T-helper 9 cell (primary cell): ENCODE measurements around the gene DMAC2L.
"Not testable (repeated sequence)": the region's sequence is repeated elsewhere in the genome, so short reads cannot be mapped to it uniquely, and the experiment has no call there.

Experiments used
- DNase-seq: peaks from one replicate; pipeline ENCODE4 v3.0.0-alpha.2; 2020
- total RNA-seq, 2 donors: gene quantifications; one replicate each; lab custom pipeline; 2026; lab: John Stamatoyannopoulos, UW

DMAC2L gene
- 13.2 to 16.2 reads per million in 2 donors for total RNA-seq

DNA sequence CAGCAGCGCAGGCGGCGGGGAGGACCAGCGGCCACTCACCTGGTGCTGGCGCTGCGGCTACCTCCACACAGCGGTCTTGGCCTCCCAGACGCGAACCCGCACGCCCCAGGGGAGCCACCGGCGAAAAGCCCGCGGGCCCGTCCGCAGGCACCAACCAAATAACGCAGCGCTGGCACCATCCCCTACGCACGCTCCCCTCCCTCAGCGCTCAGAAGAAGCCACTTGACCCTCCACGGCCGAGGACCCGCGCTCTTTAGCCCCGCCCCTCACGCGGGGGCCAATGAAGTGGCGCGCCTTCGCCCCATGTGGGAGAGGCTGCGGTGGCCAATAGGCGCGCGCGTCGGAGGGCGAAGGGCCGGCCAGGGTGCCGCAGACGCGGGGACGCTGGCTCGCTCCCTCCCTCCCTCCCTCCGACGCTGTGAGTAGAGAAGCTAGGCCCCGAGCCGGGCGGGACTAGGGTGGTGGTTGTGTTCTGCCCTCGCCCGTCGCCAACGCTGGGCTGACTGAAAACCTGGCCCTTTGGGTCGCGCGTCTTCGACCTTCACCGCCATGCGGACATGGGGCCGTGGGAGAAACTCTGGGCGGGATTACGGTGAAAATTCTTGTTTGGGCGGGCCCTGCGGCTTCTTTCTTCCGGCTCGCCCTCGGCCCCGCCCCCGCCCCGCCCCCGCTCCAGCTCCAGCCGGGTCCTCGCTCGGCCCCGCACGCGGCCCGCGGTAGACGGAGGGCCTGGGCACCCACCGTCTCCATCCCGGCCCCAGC lies at the start of gene DMAC2L, which contains the start of gene L2HGDH:
Gene DMAC2L (plus strand): TSS at position 353 of the 762 bp plus-strand sequence. CDS start 9,164 bp downstream, outside the sequence.
Gene L2HGDH (minus strand): TSS at position 258 of the 762 bp plus-strand sequence. CDS start 79 bp downstream, at position 179.
- DNase-seq, result peak; percentile 80

DNA sequence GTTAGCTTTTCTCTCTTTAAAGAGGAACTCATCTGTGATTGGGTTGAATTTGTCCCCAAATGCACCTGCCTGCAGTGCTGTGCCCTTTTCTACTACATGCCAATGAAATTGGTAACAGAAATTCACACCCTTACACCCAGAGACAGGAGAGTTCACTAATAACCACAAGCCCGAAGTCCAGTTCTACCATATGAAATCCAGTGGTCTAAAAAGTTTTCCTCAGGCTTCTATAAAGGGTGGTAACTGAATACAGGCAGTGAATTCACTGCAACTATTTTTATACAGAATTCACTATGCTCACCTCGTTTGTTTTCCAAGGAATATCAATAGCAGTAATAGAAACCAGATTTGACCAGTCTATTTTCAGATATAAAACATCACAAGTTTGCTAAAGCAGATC lies 49.3 kb upstream of the DMAC2L start:
- no peak for DNase-seq

DNA sequence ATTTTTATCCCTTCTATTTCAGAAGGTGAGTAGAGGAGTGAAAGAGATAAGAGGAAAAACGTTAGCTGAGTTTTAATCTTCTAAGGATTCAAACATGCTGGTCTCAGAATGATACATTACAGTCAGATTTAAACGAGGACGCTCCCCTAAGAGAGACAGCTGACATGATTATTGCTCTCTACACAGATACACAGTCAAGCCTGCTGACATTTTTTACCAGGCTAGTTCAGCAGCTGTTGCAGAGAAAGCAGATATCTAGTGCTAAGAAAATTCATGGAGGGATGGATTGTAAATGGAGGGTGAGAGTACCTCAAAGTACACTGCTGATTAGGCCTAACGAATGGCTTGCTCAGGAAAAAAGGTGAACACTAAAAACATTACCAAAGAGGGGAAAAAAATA lies 48.8 kb upstream of the DMAC2L start:
- no peak for DNase-seq

DNA sequence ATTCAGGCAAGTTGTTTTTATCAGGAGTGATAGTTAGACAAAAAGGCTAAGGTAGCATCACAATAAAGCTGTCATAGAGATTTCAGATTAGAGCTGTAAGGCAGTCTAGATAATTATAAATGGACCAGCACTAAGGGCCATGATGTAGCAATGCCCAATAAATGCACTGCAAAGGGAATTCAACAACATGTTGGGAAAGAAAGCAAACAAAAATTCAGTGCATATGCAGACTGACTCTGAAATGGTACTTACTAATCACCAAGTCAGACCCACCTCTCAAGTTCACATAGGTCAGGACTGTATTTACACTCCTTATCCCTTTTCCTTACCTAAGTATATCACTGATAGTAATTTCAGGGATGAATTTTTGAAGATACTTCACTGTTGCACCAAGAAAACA lies 47.1 kb upstream of the DMAC2L start:
- no peak for DNase-seq

DNA sequence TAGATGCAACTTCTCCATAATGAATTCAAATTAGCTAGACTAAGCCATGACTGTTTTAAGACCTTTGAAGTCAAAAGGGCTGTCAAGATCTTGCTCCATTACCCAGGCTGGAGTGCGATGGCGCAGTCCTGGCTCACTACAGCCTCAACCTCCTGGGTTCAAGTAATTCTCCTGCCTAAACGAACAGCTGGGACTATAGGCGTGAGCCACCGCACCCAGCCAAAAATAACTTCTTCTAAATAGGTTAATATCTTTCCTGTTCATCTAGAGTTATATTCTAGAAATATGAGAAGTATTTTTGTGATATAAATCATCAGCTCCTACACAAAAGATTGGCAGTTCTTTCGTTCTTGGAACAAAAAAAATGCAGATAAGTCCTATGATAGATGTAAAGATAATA lies 41.2 kb upstream of the DMAC2L start:
- DNase-seq, result no peak

- DNase-seq, result no peak
These were observed 39.6 kb upstream of the DMAC2L start for GRCh38 chr14:50272498-50272897.

DNA sequence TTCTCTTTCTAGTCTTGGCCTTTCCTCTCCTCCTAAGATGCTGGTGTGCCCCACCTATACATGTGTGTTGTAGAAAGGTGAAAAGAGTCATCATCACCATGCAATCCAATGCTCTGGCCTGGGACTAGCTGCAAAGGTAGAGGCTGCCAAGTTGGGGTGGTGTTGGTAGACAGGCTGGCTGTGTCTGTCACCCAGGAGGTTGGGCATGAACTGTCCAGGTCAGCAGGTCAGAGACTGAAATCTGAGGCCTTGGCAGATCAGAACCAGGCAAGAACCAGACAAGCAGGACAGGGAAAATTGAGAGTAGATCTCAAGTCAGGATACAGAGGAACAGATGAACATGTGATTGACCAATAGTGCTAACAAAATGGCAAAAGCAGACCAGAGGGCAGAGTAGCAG lies 26.3 kb upstream of the DMAC2L start:
- no peak for DNase-seq

DNA sequence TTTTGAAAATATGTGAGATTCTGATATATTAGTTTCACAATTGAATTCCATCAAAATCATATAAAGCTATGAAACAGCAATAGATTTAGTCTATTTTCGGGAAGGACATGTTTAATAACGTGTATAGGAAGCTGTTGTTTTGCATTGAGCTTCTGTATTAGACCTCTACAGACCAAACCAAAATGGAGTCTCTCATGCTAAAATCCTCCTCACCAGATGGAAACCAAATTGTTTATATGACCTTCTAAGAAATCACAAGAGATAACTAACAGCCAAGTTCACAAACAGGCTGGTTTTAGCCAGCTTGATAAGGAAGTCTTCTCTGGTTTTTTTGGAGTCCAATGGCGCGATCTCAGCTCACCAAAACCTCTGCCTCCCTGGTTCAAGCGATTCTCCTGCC lies 24.0 kb upstream of the DMAC2L start:
- no peak for DNase-seq

GRCh38 chr14:50290306-50290705 lies 21.8 kb upstream of the DMAC2L start:
- DNase-seq, result no peak

DNA sequence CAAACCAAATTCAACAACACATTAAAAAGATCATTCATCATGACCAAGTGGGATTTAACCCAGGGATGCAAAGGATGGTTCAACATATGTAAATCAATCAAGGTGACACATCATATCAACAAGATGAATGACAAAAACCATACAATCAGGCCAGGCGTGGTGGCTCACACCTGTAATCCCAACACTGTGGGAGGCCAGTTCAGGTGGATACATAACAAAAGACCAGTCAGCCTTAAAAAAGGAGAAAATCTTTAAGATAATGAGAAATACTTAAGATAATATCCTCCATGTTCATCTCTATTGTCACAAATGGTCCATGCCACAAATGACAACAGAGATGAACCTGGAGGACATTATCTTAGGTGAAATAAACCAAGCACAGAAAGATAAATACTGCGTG lies 12.5 kb upstream of the DMAC2L start:
- no peak for DNase-seq

GRCh38 chr14:50301914-50302313 lies 10.2 kb upstream of the DMAC2L start:
- DNase-seq, result no peak

- DNase-seq, result no peak
These were observed 8.2 kb upstream of the DMAC2L start for GRCh38 chr14:50303744-50304471.

DNA sequence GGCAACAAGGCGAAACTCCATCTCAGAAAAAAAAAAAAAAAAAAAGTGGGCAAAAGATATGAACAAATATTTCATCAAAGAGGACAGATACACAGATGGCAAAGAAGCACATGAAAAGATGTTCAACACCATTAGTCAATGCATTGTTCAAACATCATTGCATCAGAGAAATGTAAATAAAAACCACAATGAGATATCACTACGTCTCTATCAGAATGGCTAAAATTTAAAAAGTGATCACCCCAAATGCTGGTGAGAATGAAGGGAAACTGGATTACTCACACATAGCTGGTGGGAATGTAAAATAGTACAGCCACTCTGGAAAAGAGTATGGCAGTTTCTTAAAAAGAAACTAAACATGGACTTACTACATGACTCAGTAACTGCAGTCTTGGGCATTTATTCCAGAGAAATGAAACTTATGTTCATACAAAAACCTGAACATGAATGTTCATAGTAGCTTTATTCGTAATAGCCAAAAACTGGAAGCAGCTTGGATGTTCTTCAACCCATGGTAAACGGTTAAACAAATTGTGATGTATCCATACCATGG lies 3.7 kb upstream of the DMAC2L start:
- no peak for DNase-seq

DNA sequence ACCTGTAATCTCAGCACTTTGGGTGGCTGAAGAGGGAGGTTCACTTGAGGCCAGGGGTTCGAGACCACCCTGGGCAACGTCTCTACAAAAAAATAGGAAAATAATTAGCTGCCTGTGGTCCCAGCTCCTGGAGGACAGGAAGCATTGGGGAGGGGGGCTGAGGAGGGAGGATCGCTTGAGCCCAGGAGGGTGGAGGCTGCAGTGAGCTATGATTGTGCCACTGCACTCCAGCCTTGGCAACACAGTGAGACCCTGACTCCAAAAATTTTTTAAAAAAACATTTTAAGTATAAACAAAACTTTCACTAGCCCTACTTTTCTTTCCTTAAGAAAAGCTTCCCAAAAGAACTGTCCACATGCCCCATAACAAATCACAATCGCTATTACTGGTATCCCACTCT lies 1.7 kb upstream of the DMAC2L start:
- no peak for DNase-seq

- DNase-seq, result no peak
These were observed 670 bp upstream of the DMAC2L start for GRCh38 chr14:50311337-50311971.

DNA sequence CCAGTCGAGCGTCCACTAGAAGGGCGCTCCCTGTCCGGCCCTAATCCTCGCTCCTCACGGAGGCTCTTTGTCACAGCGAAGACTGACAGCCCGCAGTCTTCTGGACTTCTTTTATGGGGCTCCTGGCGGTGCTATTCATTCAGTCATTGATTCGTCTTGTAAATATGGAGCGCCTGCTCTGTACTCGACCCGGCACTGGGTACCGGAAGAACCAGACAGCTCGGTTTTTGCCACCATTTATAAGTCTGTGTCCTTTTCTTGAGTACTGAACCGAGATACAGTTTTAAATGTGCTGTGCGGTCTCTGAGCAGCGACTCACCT lies 570 bp downstream of the DMAC2L start:
- DNase-seq, result no peak

GRCh38 chr14:50314098-50314497 lies 2.0 kb downstream of the DMAC2L start:
- not testable (repeated sequence) for DNase-seq

- DNase-seq, result no peak
These were observed 6.0 kb downstream of the DMAC2L start for GRCh38 chr14:50318031-50318626.

DNA sequence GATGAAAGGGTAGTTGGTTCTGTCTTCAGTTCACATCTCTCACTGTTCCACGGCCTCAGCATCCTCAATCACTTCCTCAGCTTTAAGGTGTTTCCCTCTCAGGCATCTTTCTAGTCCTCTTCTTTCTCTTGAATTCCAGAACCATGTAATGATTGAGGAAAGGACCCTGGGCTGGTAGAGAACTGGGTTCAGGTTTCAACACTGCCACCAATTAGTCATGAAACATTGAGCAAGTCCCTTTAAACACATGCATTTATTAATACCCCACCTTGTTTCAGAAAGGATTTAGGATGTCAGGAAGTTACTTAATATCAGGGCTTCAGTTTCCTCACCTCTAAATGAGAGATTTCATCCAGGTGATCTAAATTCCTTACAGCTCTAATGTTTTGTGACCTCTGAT lies 7.2 kb downstream of the DMAC2L start:
- DNase-seq, result no peak

DNA sequence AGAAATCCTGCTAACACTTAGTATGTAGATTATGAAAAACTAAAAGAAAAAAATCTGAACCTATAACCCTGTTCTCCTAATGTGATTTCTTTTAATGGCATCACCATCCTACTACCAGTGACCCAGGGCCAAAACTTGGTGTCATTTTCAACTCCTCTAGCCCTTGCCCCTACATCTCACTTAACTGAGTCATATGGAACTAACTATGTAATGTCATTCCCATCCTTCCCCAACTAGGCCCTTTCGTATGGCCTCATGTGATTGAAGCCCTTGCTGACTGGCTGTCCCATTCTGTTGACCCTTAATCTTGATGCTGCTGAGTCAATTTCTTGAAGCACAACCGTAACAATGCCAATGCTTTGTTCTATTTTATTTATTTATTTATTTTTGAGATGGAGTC lies 7.6 kb downstream of the DMAC2L start:
- DNase-seq, result no peak

- DNase-seq, result no peak
These were observed 8.2 kb downstream of the DMAC2L start for GRCh38 chr14:50320283-50320682.

GRCh38 chr14:50321009-50321660 lies 9.0 kb downstream of the DMAC2L start:
- DNase-seq, result peak; percentile 37

DNA sequence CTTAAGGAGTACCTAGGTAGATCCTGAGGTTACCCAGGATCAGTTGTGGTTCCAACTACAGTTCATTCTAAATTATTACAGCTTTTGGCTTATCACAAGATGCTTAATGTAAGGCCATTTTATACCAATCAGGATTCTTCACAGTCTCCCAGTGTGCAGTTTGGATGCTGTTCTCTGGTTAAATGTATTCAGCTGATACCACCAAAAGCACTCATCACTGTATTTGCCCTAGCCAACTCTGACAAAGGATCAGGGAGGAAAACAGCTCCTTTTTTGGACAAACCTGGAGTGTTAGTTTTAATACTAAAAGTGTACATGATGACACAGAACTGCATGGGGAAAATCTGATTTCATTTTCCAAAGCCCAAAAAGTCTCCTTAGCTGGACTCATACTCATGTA lies 19.5 kb downstream of the DMAC2L start:
- no peak for DNase-seq
